B cell (primary cell): ENCODE measurements around the gene BLACAT1. TPM values are rescaled to one million over a fixed set of nuclear protein-coding genes. Genes with fewer than 3 reads are reported as not detected.
A peak's percentile ranks its signal among the peaks of the same experiment; 100 is the strongest.

Experiments used
- ATAC-seq: fragments of 200-7000 bp; cut with Tn5 transposase; one replicate; pipeline ENCODE4 v1.10.0; 2021; ENCODE audit warnings: low read depth, mild to moderate bottlenecking, moderate number of reproducible peaks, moderate library complexity
- CTCF ChIA-PET: fragments of 350-600 bp; sonication (Branson Sonifier 250); formaldehyde crosslinking; loops from one replicate; lab custom pipeline; 2021; ENCODE audit warnings: antibody characterized with exemption, inconsistent platforms; lab: Charles Lee
- POLR2A ChIA-PET: fragments of 350-600 bp; sonication (Branson Sonifier 250); formaldehyde crosslinking; loops from one replicate; lab custom pipeline; 2021; ENCODE audit warnings: antibody characterized with exemption; lab: Charles Lee
- DNase-seq: peaks from one replicate; pipeline ENCODE4 v3.0.0; 2013
- H2AFZ ChIP-seq: 2 replicates; pipeline ENCODE4 v1.6.1; 2012; ENCODE audit warnings: mild to moderate bottlenecking, low read depth, low read length; ENCODE audit not compliant: insufficient read depth, poor library complexity, severe bottlenecking
- H3K27ac ChIP-seq, 2 donors: 1 replicate in 1 of 2; 2 replicates in 1 of 2; pipeline ENCODE4 v1.5.1; 2012 to 2013; ENCODE audit warnings: low read length in 2 of 2, mild to moderate bottlenecking in 2 of 2, moderate library complexity in 1 of 2
- H3K27me3 ChIP-seq, 4 experiments: fragments of 200-600 bp in 1 of 4; sonication (generic) in 1 of 4; replicated peaks in 1 of 4; 1 replicate in 2 of 4; 2 replicates in 2 of 4; pipeline versions ENCODE4 v1.6.1 to v1.7.0; 2013 to 2016; ENCODE audit warnings: low read length in 3 of 4, mild to moderate bottlenecking in 2 of 4, mixed read lengths in 1 of 4, moderate library complexity in 1 of 4; ENCODE audit not compliant: insufficient read depth in 4 of 4, control insufficient read depth in 3 of 4; ENCODE audit errors: control extremely low read depth in 1 of 4
- H3K36me3 ChIP-seq, 2 experiments: replicated peaks in 1 of 2; 1 replicate in 1 of 2; 2 replicates in 1 of 2; pipeline versions ENCODE4 v1.6.1 to v1.7.1; 2013; ENCODE audit warnings: low read length in 1 of 2; ENCODE audit not compliant: insufficient read depth in 2 of 2, control insufficient read depth in 1 of 2; ENCODE audit errors: control extremely low read depth in 1 of 2, extremely low read depth in 1 of 2
- H3K4me1 ChIP-seq, 2 donors: fragments of 200-600 bp in 1 of 2; sonication (generic) in 1 of 2; 1 replicate in 1 of 2; 2 replicates in 1 of 2; pipeline versions ENCODE4 v1.5.1 to v1.6.1; 2013 to 2017; ENCODE audit warnings: low read length in 2 of 2; ENCODE audit not compliant: control insufficient read depth in 2 of 2, insufficient read depth in 2 of 2
- H3K4me2 ChIP-seq: replicated peaks from 2 replicates; pipeline ENCODE3; 2012; ENCODE audit warnings: mild to moderate bottlenecking, low read depth, low read length; ENCODE audit not compliant: poor library complexity, severe bottlenecking
- H3K4me3 ChIP-seq, 5 experiments: fragments of 200-600 bp in 1 of 5; sonication (generic) in 1 of 5; 1 replicate in 3 of 5; 2 replicates in 2 of 5; pipeline versions ENCODE4 v1.5.1 to v1.7.0; 2011 to 2016; ENCODE audit warnings: low read length in 4 of 5, mild to moderate bottlenecking in 4 of 5, low read depth in 2 of 5, control low read depth in 1 of 5, moderate library complexity in 1 of 5; ENCODE audit not compliant: insufficient read depth in 1 of 5; ENCODE audit errors: control extremely low read depth in 1 of 5, extremely low read depth in 1 of 5
- H3K79me2 ChIP-seq: fragments of 200-600 bp; sonication (generic); one replicate; pipeline ENCODE4 v1.6.0; 2016; ENCODE audit warnings: low read length; ENCODE audit not compliant: control insufficient read depth, insufficient read depth
- H3K9ac ChIP-seq: fragments of 200-600 bp; sonication (generic); 2 replicates; pipeline ENCODE4 v1.6.1; 2017; ENCODE audit warnings: mild to moderate bottlenecking, low read length, moderate library complexity
- H3K9me3 ChIP-seq, 3 donors: one replicate each; pipeline versions ENCODE4 v1.6.1 to v1.7.1; 2013; ENCODE audit warnings: low read length in 2 of 3; ENCODE audit not compliant: control insufficient read depth in 2 of 3, insufficient read depth in 1 of 3; ENCODE audit errors: control extremely low read depth in 1 of 3
- H4K20me1 ChIP-seq: 2 replicates; pipeline ENCODE4 v1.6.0; 2012; ENCODE audit warnings: mild to moderate bottlenecking, low read length; ENCODE audit not compliant: insufficient read depth, control insufficient read depth, poor library complexity, severe bottlenecking
- H3K27ac Mint-ChIP-seq: one replicate; pipeline ENCODE4 v1.8.0; 2021; ENCODE audit warnings: mixed read lengths
- H3K27me3 Mint-ChIP-seq: one replicate; pipeline ENCODE4 v1.8.0; 2021; ENCODE audit warnings: mixed read lengths
- H3K4me1 Mint-ChIP-seq: one replicate; pipeline ENCODE4 v1.8.0; 2021; ENCODE audit warnings: mixed read lengths
- H3K4me3 Mint-ChIP-seq: one replicate; pipeline ENCODE4 v1.8.0; 2021; ENCODE audit warnings: mixed read lengths
- H3K9me3 Mint-ChIP-seq: one replicate; pipeline ENCODE4 v1.8.0; 2022; ENCODE audit warnings: mixed read lengths; ENCODE audit not compliant: insufficient read depth
- CTCF ChIP-seq: fragments of 200-600 bp; IDR thresholded peaks from one replicate; pipeline ENCODE4 v1.8.0; 2022; ENCODE audit warnings: antibody characterized with exemption, mild to moderate bottlenecking
- EZH2 ChIP-seq: IDR thresholded peaks from 2 replicates; pipeline ENCODE4 v1.6.1; 2012; ENCODE audit warnings: borderline replicate concordance, low read depth, mild to moderate bottlenecking, moderate library complexity, low read length; ENCODE audit not compliant: insufficient read depth, poor library complexity, severe bottlenecking
- WGBS: methylation state at CpG from one replicate; pipeline ENCODE4 v1.1.5; 2013; ENCODE audit warnings: missing lambda C conversion rate; ENCODE audit not compliant: insufficient coverage; 5-methylcytosine and 5-hydroxymethylcytosine counted together
- intact Hi-C: fragments of 100-400 bp; cut with micrococcal nuclease; formaldehyde crosslinking; loops from one replicate; pipeline ENCODE4 v1.10.0; 2022
- polyA plus RNA-seq: library from polyadenylated mRNA; depleted of rRNA; stranded (reverse); fragments of >200 nt; gene quantifications from 2 replicates; pipeline ENCODE4 v1.2.3, GENCODE V29; 2012
- total RNA-seq, 2 donors: library from RNA; stranded (reverse); fragments of 120-200 nt in 1 of 2; gene quantifications; 1 replicate in 1 of 2; 2 replicates in 1 of 2; pipeline versions ENCODE4 v1.2.3 to v1.2.4, GENCODE V29; 2013 to 2022

The BLACAT1 gene
- total and polyA plus RNA-seq, 2 donors (not counting 1 experiment from before 2014, with no cell fraction given): 0.03 TPM; not detected in 1

- ATAC-seq (no peak), DNase-seq (no peak)
- Histone ChIP-seq H3K4me3 (peak overlapping the region in 4 of 5 experiments; percentile 20 to 50 (median 44)), H3K4me1 (peaks cover 44 to 53% of the 10 kb centered on the region in 2 donors), H3K4me2 (peak overlapping the region; percentile 75), H4K20me1 (no peaks in the 10 kb centered on the region), H3K27ac (peak overlapping the region; percentile 25 to 37), H3K79me2 (no peaks in the 10 kb centered on the region), H3K9ac (peak overlapping the region; percentile 37), H3K9me3 (peaks cover 0 to 9% (median 0%) of the 10 kb centered on the region in 3 donors), H2AFZ (peak overlapping the region; percentile 60), H3K27me3 (peaks cover 0 to 11% (median 2%) of the 10 kb centered on the region in 4 experiments), H3K36me3 (no peaks in the 10 kb centered on the region)
- H3K4me3 Mint-ChIP-seq: peak overlapping the region; percentile 80
- WGBS: 11% methylated on average over 5 of the region's 6 CpGs
- intact Hi-C loops: no loop called here
- ChIA-PET CTCF (interaction anchor here (0.9 to 17.1 kb wide), 11 partner anchors 11 to 167 kb away, joined by 3 to 134 read pairs (median 6); partner anchors contain the start of gene BLACAT1), POLR2A (interaction anchor here (0.6 to 1.2 kb wide), 3 partner anchors 9 to 128 kb away, joined by 3 to 4 read pairs (median 3); no protein-coding TSS in a partner anchor)
- peaks cover 5% of the 10 kb centered on the region for H3K27me3 Mint-ChIP-seq
- H3K9me3 Mint-ChIP-seq: no peaks in the 10 kb centered on the region
- H3K4me1 Mint-ChIP-seq: peaks cover 58% of the 10 kb centered on the region
- TF ChIP-seq CTCF (no peak), EZH2 (no peak)
- peak overlapping the region; percentile 84 for H3K27ac Mint-ChIP-seq
Measured at GRCh38 chr1:205441318-205441633, 14.6 kb downstream of the BLACAT1 start.
